A549 (cell line): Measurements from ENCODE around the gene ZSCAN20. TPM values are rescaled to one million over a fixed set of nuclear protein-coding genes. Genes with fewer than 3 reads are reported as not detected.

Experiments used
- ATAC-seq, 2 experiments: fragments of 200-7000 bp in 1 of 2; fragments of >200 bp in 1 of 2; cut with Nextera tagmentation in 1 of 2; cut with Tn5 transposase in 1 of 2; 3 replicates each; pipeline versions ENCODE4 v1.8.0 to v1.9.1; 2018 to 2020; ENCODE audit warnings: mild to moderate bottlenecking in 1 of 2, moderate library complexity in 1 of 2
- CTCF ChIA-PET: fragments of 300-600 bp; sonication (Branson Sonifier 250); formaldehyde crosslinking; extraction: SDS; loops from one replicate; lab custom pipeline; 2021; ENCODE audit warnings: antibody characterized with exemption, inconsistent platforms; lab: Yijun Ruan, JAX
- POLR2A ChIA-PET: fragments of 350-600 bp; formaldehyde crosslinking; extraction: SDS; loops from one replicate; lab custom pipeline; 2021; ENCODE audit warnings: antibody characterized with exemption, inconsistent platforms; lab: Yijun Ruan, JAX
- DNase-seq, 2 experiments: peaks; one replicate each; pipeline versions ENCODE4 v3.0.0 to v3.0.0-alpha.2; 2011 to 2016; ENCODE audit warnings: low read depth in 1 of 2, low spot score in 1 of 2
- FAIRE-seq: peaks from 2 replicates; lab custom pipeline; 2011; peaks lifted over from hg19 to GRCh38; lab: Jason Lieb, UNC
- H3K27ac ChIP-seq, 2 experiments: fragments of >200 bp; sonication (Bioruptor Twin); formaldehyde crosslinking; 3 replicates each; pipeline ENCODE4 v1.5.1; 2016 to 2017
- H3K4me1 ChIP-seq: fragments of >200 bp; sonication (Bioruptor Twin); formaldehyde crosslinking; 3 replicates; pipeline ENCODE4 v1.6.1; 2016
- H3K4me2 ChIP-seq: fragments of >200 bp; sonication (Bioruptor Twin); formaldehyde crosslinking; 3 replicates; pipeline ENCODE4 v1.6.1; 2016
- H3K4me3 ChIP-seq: fragments of >200 bp; sonication (Bioruptor Twin); formaldehyde crosslinking; 3 replicates; pipeline ENCODE4 v1.5.1; 2016
- H3K9me3 ChIP-seq: fragments of >200 bp; sonication (Bioruptor Twin); formaldehyde crosslinking; 3 replicates; pipeline ENCODE4 v1.6.1; 2016
- BHLHE40 ChIP-seq: IDR thresholded peaks from 2 replicates; pipeline ENCODE4 v1.6.1; 2012; ENCODE audit warnings: low read depth, low read length, inconsistent platforms
- CBX2 ChIP-seq: fragments of 200-600 bp; sonication (generic); IDR thresholded peaks from 2 replicates; pipeline ENCODE4 v1.6.1; 2016; ENCODE audit warnings: low read depth, mild to moderate bottlenecking, borderline replicate concordance
- CEBPB ChIP-seq, 2 experiments: fragments of >200 bp in 1 of 2; sonication (Bioruptor Twin) in 1 of 2; formaldehyde crosslinking in 1 of 2; IDR thresholded peaks; 2 replicates each; pipeline ENCODE4 v1.6.1; 2012 to 2016
- CHD4 ChIP-seq: fragments of 200-600 bp; sonication (generic); IDR thresholded peaks from 2 replicates; pipeline ENCODE4 v1.6.1; 2016; ENCODE audit warnings: antibody characterized with exemption, mild to moderate bottlenecking, borderline replicate concordance
- E2F6 ChIP-seq: IDR thresholded peaks from 2 replicates; pipeline ENCODE4 v1.6.1; 2012; ENCODE audit warnings: low read depth, borderline replicate concordance
- ESRRA ChIP-seq: fragments of 150-350 bp; IDR thresholded peaks from 2 replicates; pipeline ENCODE4 v1.6.1; 2014; ENCODE audit warnings: mild to moderate bottlenecking, low read length, borderline replicate concordance
- FOXS1 ChIP-seq: fragments of 250-450 bp; sonication (Bioruptor Pico); IDR thresholded peaks from 2 replicates; pipeline ENCODE4 v1.5.0; 2020; ENCODE audit warnings: mild to moderate bottlenecking, moderate library complexity
- GATA3 ChIP-seq: IDR thresholded peaks from 2 replicates; pipeline ENCODE4 v1.6.1; 2012; ENCODE audit warnings: borderline replicate concordance
- HDAC2 ChIP-seq: fragments of 200-600 bp; sonication (generic); IDR thresholded peaks from 2 replicates; pipeline ENCODE4 v1.6.1; 2016
- HEYL ChIP-seq: fragments of 250-450 bp; sonication (Bioruptor Pico); IDR thresholded peaks from 2 replicates; pipeline ENCODE4 v1.8.0; 2021; ENCODE audit warnings: mild to moderate bottlenecking, moderate library complexity
- HOXB5 ChIP-seq: fragments of 250-450 bp; sonication (Bioruptor Pico); IDR thresholded peaks from 2 replicates; pipeline ENCODE4 v1.5.0; 2020; ENCODE audit warnings: mild to moderate bottlenecking, moderate library complexity
- MAZ ChIP-seq: fragments of 150-350 bp; IDR thresholded peaks from 2 replicates; pipeline ENCODE4 v1.6.1; 2014; ENCODE audit warnings: antibody characterized with exemption, low read depth, low read length, borderline replicate concordance
- PBX3 ChIP-seq: IDR thresholded peaks from 2 replicates; pipeline ENCODE4 v1.6.1; 2012
- RARB ChIP-seq: fragments of 250-450 bp; sonication (Bioruptor Pico); IDR thresholded peaks from 2 replicates; pipeline ENCODE4 v1.8.0; 2021; ENCODE audit warnings: mild to moderate bottlenecking, moderate library complexity
- TP53 ChIP-seq: fragments of 250-450 bp; sonication (Bioruptor Pico); IDR thresholded peaks from 2 replicates; pipeline ENCODE4 v1.5.0; 2021; ENCODE audit warnings: mild to moderate bottlenecking, moderate library complexity
- WGBS: methylation state at CpG from one replicate; pipeline ENCODE4 v1.1.6; 2017; ENCODE audit errors: missing lambda C conversion rate; 5-methylcytosine and 5-hydroxymethylcytosine counted together
- polyA plus RNA-seq, 4 experiments: library from polyadenylated mRNA; depleted of rRNA in 3 of 4; stranded (reverse); fragments of >200 nt; fragmentation: RNase III in 1 of 4; extraction: RNeasy Plus Mini Kit Qiagen cat#74134 plus additional on column Dnase treatment in 1 of 4; gene quantifications; 2 replicates in 3 of 4; 3 replicates in 1 of 4; pipeline ENCODE4 v1.2.3, GENCODE V29; 2011 to 2017
- TF ChIP-seq, protein P1 (sequence below): fragments of 250-450 bp; sonication (Bioruptor Pico); IDR thresholded peaks from 2 replicates; pipeline ENCODE4 v1.5.0; 2020; ENCODE audit warnings: low read depth, mild to moderate bottlenecking, moderate library complexity
- TF ChIP-seq, protein P2 (sequence below): fragments of >200 bp; sonication (Bioruptor Twin); formaldehyde crosslinking; IDR thresholded peaks from 2 replicates; pipeline ENCODE4 v1.6.1; 2016

The ZSCAN20 gene
- polyA plus RNA-seq, 2 of the 4 experiments (the other 2 are of a cell fraction), result 1.3 to 1.9 TPM

GRCh38 chr1:33442141-33442540, 30.3 kb upstream of the ZSCAN20 start:
- H3K27ac ChIP-seq, result no peak overlapping the region
- ATAC-seq (no peak), FAIRE-seq (no peak), DNase-seq (no peak)
- no peak overlapping the region for H3K4me3 ChIP-seq
- ChIA-PET CTCF (interaction anchor here (0.7 kb wide), 1 partner anchor 22 kb away, joined by 3 read pairs; no protein-coding TSS in a partner anchor), POLR2A (no interaction called here)
- no peak overlapping the region for H3K4me2 ChIP-seq
- no peaks in the 10 kb centered on the region for H3K9me3 ChIP-seq
- no peak for TF ChIP-seq PBX3
- TF ChIP-seq HOXB5 (CRISPR knock-in tag), result no peak
- no peak for TF ChIP-seq ESRRA
- TF ChIP-seq HDAC2, result no peak
- WGBS, result 69% methylated on average over 1 of the region's 1 CpG
- no peaks in the 10 kb centered on the region for H3K4me1 ChIP-seq

GRCh38 chr1:33443080-33443704, 29.3 kb upstream of the ZSCAN20 start:
- CTCF ChIA-PET, result interaction anchor here (0.5 to 1.5 kb wide), 3 partner anchors 12 to 27 kb away, joined by 3 to 4 read pairs (median 3); no protein-coding TSS in a partner anchor
- FAIRE-seq, result no peak
- H3K4me3 ChIP-seq, result no peak overlapping the region

DNA sequence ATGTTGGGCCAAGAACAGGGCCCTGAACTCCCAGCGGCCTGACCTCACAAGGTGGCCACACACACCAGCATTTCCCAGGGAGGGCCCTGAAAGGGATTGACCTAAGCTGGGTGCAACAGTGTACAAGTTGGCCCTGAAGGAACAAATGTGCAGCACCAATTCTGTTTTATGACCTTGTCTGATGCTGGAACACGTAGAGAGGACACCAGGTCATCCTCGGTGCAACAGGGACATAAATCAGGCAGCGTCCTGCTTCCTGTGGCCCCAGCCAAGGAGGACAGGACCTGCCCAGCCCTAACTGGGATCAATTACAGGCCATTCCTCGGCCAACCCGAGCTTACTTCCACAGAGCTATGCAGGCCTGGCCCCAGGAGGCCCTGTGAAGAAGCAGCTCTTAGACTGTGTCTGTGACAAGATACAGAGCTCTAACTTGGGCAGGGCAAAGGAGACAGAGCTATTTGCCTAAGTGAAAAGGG, 28.7 kb upstream of the ZSCAN20 start:
- FAIRE-seq (no peak), ATAC-seq (no peak), DNase-seq (no peak)
- Histone ChIP-seq H3K4me2 (no peak overlapping the region), H3K9me3 (no peaks in the 10 kb centered on the region), H3K27ac (no peak overlapping the region), H3K4me1 (no peaks in the 10 kb centered on the region), H3K4me3 (no peak overlapping the region)
- ChIA-PET POLR2A (no interaction called here), CTCF (interaction anchor here (1.2 to 1.5 kb wide), 2 partner anchors 11 to 26 kb away, joined by 3 to 4 read pairs; no protein-coding TSS in a partner anchor)
- WGBS, result 49% methylated on average over 6 of the region's 6 CpGs
- no peak for TF ChIP-seq CEBPB (IDR thresholded peaks at IDR 0.05)
- no peak for TF ChIP-seq GATA3
- TF ChIP-seq HEYL (CRISPR knock-in tag), result no peak
- TF ChIP-seq, protein P1, sequence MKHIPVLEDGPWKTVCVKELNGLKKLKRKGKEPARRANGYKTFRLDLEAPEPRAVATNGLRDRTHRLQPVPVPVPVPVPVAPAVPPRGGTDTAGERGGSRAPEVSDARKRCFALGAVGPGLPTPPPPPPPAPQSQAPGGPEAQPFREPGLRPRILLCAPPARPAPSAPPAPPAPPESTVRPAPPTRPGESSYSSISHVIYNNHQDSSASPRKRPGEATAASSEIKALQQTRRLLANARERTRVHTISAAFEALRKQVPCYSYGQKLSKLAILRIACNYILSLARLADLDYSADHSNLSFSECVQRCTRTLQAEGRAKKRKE (CRISPR knock-in tag), result no peak
- TF ChIP-seq, protein P2, sequence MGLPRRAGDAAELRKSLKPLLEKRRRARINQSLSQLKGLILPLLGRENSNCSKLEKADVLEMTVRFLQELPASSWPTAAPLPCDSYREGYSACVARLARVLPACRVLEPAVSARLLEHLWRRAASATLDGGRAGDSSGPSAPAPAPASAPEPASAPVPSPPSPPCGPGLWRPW, result no peak
- TF ChIP-seq MAZ, result no peak
- no peak for TF ChIP-seq RARB

More at GRCh38 chr1:33443080-33443704, 29.3 kb upstream of the ZSCAN20 start:
- H3K9me3 ChIP-seq, result no peaks in the 10 kb centered on the region
- no peak for ATAC-seq
- WGBS, result 39% methylated on average over 4 of the region's 4 CpGs
- no peak overlapping the region for H3K27ac ChIP-seq
- DNase-seq, result no peak
- no peak overlapping the region for H3K4me2 ChIP-seq
- TF ChIP-seq BHLHE40 (no peak), CBX2 (no peak), E2F6 (no peak), CHD4 (no peak), TP53 (CRISPR knock-in tag) (no peak), MAZ (no peak), FOXS1 (CRISPR knock-in tag) (no peak)
- no peaks in the 10 kb centered on the region for H3K4me1 ChIP-seq
- POLR2A ChIA-PET, result interaction anchor here (0.6 kb wide), 1 partner anchor 188 kb away, joined by 3 read pairs; no protein-coding TSS in a partner anchor
